ENCODE results near the gene PCARE.
"Not testable (repeated sequence)": the region's sequence is repeated elsewhere in the genome, so short reads cannot be mapped to it uniquely, and the experiment has no call there.

The PCARE gene

GRCh38 chr2:29074411-29074810, at the start of gene PCARE:
Gene PCARE, minus strand, starts transcription at chr2:29074523. Its CDS starts 262 bp downstream, at chr2:29074261.
- DNase-seq: no peak

- DNase-seq: no peak
Measured at GRCh38 chr2:29123617-29124349, 49.5 kb upstream of the PCARE start.

GRCh38 chr2:29120846-29121245, 46.5 kb upstream of the PCARE start:
- no peak for DNase-seq

GRCh38 chr2:29119211-29119610, 44.9 kb upstream of the PCARE start:
- no peak for DNase-seq

- no peak for DNase-seq
Measured at GRCh38 chr2:29117636-29118303, 43.4 kb upstream of the PCARE start.

- peak in 1 of 2 experiments; percentile 65 for DNase-seq
Measured at GRCh38 chr2:29115797-29116781, 41.8 kb upstream of the PCARE start.

- no peak for DNase-seq
Measured at GRCh38 chr2:29114946-29115609, 40.8 kb upstream of the PCARE start, which contains the start of gene CLIP4. Gene CLIP4, plus strand, starts transcription at chr2:29115415. Its CDS starts 5,974 bp downstream, at chr2:29121389.

- no peak for DNase-seq
Measured at GRCh38 chr2:29114586-29114945, 40.2 kb upstream of the PCARE start.

- DNase-seq: no peak
Measured at GRCh38 chr2:29113891-29114321, 39.6 kb upstream of the PCARE start.

- DNase-seq: no peak
Measured at GRCh38 chr2:29113027-29113686, 38.8 kb upstream of the PCARE start.

- no peak for DNase-seq
Measured at GRCh38 chr2:29112379-29112778, 38.1 kb upstream of the PCARE start.

GRCh38 chr2:29110916-29111535, 36.7 kb upstream of the PCARE start:
- DNase-seq: no peak

GRCh38 chr2:29109246-29109645, 34.9 kb upstream of the PCARE start:
- no peak for DNase-seq

GRCh38 chr2:29108225-29108624, 33.9 kb upstream of the PCARE start:
- DNase-seq: no peak

- DNase-seq: not testable (repeated sequence)
Measured at GRCh38 chr2:29107547-29107946, 33.2 kb upstream of the PCARE start.

- no peak for DNase-seq
Measured at GRCh38 chr2:29106980-29107388, 32.7 kb upstream of the PCARE start.

GRCh38 chr2:29106256-29106655, 31.9 kb upstream of the PCARE start:
- no peak for DNase-seq

GRCh38 chr2:29105375-29105774, 31.1 kb upstream of the PCARE start:
- no peak for DNase-seq

- DNase-seq: no peak
Measured at GRCh38 chr2:29104688-29105087, 30.4 kb upstream of the PCARE start.

GRCh38 chr2:29100564-29100963, 26.2 kb upstream of the PCARE start:
- no peak for DNase-seq

- no peak for DNase-seq
Measured at GRCh38 chr2:29097569-29097968, 23.2 kb upstream of the PCARE start.

- no peak for DNase-seq
Measured at GRCh38 chr2:29096969-29097368, 22.6 kb upstream of the PCARE start.

Data from cerebellar nuclear complex (tissue), 1 donor.